Measurements from ENCODE around the gene CBR3. TPM values are rescaled to one million over a fixed set of nuclear protein-coding genes. Genes with fewer than 3 reads are reported as not detected.

The CBR3 gene
- total and polyA plus RNA-seq, 2 of the 13 experiments (the other 11 are each of a cell fraction or from before 2014, with no cell fraction given) = not detected

DNA sequence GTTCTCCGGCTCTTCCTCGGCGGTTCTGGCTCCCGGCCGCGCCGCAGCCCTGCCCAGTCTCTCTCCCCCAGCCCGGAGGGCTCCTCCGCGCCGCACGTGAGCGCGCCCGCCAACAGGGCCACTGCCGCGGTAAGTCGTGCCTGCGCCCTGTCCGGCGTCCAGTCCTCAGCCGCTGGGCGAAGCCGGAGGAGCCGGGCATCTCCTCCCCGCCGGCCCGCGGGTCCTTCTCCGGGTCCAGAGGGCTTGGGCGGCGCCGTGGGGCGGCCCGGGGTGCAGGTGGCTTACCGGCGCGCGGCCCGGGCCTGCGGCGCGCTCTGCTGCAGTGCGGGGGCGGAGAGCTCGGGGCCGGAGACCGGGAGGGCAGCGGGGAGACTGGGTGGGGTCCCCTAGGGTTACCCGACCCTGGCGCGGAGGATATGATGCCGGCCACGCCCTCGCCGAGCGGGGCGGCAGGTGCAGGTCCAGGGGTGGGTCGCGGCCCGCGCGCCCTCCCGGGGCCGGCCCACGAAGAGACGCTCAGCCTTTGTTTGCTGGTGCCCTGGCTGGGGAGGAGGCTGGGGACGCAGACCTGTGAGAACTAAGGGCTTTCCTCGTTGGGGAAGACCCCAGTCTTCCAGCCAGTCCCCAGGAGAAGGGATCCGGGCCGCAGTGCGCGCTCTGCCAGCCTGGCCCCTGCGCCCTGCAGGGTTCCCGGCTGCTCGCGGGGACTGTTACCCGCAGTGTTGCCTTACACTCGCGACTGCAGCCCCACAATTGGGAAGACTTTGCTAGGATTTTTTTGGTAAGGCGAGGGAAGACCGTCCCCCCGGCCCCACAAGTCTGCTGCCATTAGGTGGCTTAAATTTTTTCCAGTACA is 22.2 kb downstream of the CBR3 start, which contains the start of gene DOP1B (continued):
- TF ChIP-seq NR2C2 (CRISPR knock-in tag; IDR thresholded peaks at IDR 0.05; ENCODE audit: borderline replicate concordance) (peak; percentile 19; the same call in 1 of the 2 replicates), ZNF326 (CRISPR knock-in tag; IDR thresholded peaks at IDR 0.05; ENCODE audit: borderline replicate concordance) (no peak), DMAP1 (CRISPR knock-in tag; IDR thresholded peaks at IDR 0.05) (no peak), GATA4 (IDR thresholded peaks at IDR 0.05; ENCODE audit: borderline replicate concordance, low read depth) (no peak), E2F2 (CRISPR knock-in tag; IDR thresholded peaks at IDR 0.05; ENCODE audit: borderline replicate concordance) (0 out of 2 replicates have a peak, but pooled peaks have one; percentile 35), SIN3A (IDR thresholded peaks at IDR 0.05; ENCODE audit: borderline replicate concordance, low read depth, low read length) (no peak), ZNF83 (CRISPR knock-in tag; IDR thresholded peaks at IDR 0.05; ENCODE audit: borderline replicate concordance) (no peak), ZSCAN12 (CRISPR knock-in tag; IDR thresholded peaks at IDR 0.05) (no peak), ZNF605 (CRISPR knock-in tag; IDR thresholded peaks at IDR 0.05) (no peak), CREM (IDR thresholded peaks at IDR 0.05) (no peak), CREM (CRISPR knock-in tag; IDR thresholded peaks at IDR 0.05) (no peak), ZFYVE20 (CRISPR knock-in tag; IDR thresholded peaks at IDR 0.05; ENCODE audit: borderline replicate concordance, low read depth) (no peak)
- TF ChIP-seq, protein P1, sequence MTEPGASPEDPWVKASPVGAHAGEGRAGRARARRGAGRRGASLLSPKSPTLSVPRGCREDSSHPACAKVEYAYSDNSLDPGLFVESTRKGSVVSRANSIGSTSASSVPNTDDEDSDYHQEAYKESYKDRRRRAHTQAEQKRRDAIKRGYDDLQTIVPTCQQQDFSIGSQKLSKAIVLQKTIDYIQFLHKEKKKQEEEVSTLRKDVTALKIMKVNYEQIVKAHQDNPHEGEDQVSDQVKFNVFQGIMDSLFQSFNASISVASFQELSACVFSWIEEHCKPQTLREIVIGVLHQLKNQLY (CRISPR knock-in tag; IDR thresholded peaks at IDR 0.05) = no peak; the same call in 1 of the 2 replicates
- TF ChIP-seq, protein P2, sequence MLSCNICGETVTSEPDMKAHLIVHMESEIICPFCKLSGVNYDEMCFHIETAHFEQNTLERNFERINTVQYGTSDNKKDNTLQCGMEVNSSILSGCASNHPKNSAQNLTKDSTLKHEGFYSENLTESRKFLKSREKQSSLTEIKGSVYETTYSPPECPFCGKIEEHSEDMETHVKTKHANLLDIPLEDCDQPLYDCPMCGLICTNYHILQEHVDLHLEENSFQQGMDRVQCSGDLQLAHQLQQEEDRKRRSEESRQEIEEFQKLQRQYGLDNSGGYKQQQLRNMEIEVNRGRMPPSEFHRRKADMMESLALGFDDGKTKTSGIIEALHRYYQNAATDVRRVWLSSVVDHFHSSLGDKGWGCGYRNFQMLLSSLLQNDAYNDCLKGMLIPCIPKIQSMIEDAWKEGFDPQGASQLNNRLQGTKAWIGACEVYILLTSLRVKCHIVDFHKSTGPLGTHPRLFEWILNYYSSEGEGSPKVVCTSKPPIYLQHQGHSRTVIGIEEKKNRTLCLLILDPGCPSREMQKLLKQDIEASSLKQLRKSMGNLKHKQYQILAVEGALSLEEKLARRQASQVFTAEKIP (CRISPR knock-in tag; IDR thresholded peaks at IDR 0.05; ENCODE audit: borderline replicate concordance) = no peak
- TF ChIP-seq, protein P3, sequence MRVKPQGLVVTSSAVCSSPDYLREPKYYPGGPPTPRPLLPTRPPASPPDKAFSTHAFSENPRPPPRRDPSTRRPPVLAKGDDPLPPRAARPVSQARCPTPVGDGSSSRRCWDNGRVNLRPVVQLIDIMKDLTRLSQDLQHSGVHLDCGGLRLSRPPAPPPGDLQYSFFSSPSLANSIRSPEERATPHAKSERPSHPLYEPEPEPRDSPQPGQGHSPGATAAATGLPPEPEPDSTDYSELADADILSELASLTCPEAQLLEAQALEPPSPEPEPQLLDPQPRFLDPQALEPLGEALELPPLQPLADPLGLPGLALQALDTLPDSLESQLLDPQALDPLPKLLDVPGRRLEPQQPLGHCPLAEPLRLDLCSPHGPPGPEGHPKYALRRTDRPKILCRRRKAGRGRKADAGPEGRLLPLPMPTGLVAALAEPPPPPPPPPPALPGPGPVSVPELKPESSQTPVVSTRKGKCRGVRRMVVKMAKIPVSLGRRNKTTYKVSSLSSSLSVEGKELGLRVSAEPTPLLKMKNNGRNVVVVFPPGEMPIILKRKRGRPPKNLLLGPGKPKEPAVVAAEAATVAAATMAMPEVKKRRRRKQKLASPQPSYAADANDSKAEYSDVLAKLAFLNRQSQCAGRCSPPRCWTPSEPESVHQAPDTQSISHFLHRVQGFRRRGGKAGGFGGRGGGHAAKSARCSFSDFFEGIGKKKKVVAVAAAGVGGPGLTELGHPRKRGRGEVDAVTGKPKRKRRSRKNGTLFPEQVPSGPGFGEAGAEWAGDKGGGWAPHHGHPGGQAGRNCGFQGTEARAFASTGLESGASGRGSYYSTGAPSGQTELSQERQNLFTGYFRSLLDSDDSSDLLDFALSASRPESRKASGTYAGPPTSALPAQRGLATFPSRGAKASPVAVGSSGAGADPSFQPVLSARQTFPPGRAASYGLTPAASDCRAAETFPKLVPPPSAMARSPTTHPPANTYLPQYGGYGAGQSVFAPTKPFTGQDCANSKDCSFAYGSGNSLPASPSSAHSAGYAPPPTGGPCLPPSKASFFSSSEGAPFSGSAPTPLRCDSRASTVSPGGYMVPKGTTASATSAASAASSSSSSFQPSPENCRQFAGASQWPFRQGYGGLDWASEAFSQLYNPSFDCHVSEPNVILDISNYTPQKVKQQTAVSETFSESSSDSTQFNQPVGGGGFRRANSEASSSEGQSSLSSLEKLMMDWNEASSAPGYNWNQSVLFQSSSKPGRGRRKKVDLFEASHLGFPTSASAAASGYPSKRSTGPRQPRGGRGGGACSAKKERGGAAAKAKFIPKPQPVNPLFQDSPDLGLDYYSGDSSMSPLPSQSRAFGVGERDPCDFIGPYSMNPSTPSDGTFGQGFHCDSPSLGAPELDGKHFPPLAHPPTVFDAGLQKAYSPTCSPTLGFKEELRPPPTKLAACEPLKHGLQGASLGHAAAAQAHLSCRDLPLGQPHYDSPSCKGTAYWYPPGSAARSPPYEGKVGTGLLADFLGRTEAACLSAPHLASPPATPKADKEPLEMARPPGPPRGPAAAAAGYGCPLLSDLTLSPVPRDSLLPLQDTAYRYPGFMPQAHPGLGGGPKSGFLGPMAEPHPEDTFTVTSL (CRISPR knock-in tag; IDR thresholded peaks at IDR 0.05; ENCODE audit: borderline replicate concordance) = no peak
- TF ChIP-seq, protein P4, sequence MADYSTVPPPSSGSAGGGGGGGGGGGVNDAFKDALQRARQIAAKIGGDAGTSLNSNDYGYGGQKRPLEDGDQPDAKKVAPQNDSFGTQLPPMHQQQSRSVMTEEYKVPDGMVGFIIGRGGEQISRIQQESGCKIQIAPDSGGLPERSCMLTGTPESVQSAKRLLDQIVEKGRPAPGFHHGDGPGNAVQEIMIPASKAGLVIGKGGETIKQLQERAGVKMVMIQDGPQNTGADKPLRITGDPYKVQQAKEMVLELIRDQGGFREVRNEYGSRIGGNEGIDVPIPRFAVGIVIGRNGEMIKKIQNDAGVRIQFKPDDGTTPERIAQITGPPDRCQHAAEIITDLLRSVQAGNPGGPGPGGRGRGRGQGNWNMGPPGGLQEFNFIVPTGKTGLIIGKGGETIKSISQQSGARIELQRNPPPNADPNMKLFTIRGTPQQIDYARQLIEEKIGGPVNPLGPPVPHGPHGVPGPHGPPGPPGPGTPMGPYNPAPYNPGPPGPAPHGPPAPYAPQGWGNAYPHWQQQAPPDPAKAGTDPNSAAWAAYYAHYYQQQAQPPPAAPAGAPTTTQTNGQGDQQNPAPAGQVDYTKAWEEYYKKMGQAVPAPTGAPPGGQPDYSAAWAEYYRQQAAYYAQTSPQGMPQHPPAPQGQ (CRISPR knock-in tag; IDR thresholded peaks at IDR 0.05; ENCODE audit: borderline replicate concordance) = no peak
